Loucy (cell line): ENCODE results near the gene CCNG2.

ENCODE experiments used
- CTCF ChIP-seq: fragments of 200-600 bp; sonication (generic); conservative IDR thresholded peaks from 2 replicates; pipeline ENCODE4 v1.5.1; 2014; ENCODE audit warnings: mild to moderate bottlenecking, antibody characterized with exemption, low read length
- EZH2phosphoT487 ChIP-seq: fragments of 200-600 bp; IDR thresholded peaks from 2 replicates; pipeline ENCODE4 v1.6.1; 2018; ENCODE audit warnings: antibody characterized with exemption, mild to moderate bottlenecking, moderate library complexity, borderline replicate concordance

- no peak for TF ChIP-seq EZH2phosphoT487
- no peak for TF ChIP-seq CTCF
These were observed 21.6 kb downstream of the CCNG2 start for GRCh38 chr4:77178560-77178959.
